SK-N-MC (cell line): ENCODE data around the gene B4GALNT4.

ENCODE experiments used
- EZH2 ChIP-seq: fragments of 200-600 bp; sonication (generic); IDR thresholded peaks from one replicate; pipeline ENCODE4 v1.6.1; 2017; ENCODE audit warnings: antibody characterized with exemption
- POLR2AphosphoS5 ChIP-seq: IDR thresholded peaks from 2 replicates; pipeline ENCODE4 v1.6.1; 2012; ENCODE audit warnings: mild to moderate bottlenecking, low read depth, low read length, borderline replicate concordance

- TF ChIP-seq EZH2 (no peak), POLR2AphosphoS5 (no peak)
These were observed 4.6 kb downstream of the B4GALNT4 start for GRCh38 chr11:373716-374551.
